T-helper 1 cell treated with Interleukin-12 subunit alpha and Interleukin-12 subunit beta and Interleukin-4 antibody, amounts not matched to agents 30 ng/mL and 1 ng/mL, for 36 hours (primary cell): ENCODE results near the gene FOXN1. TPM values are rescaled to one million over a fixed set of nuclear protein-coding genes. Genes with fewer than 3 reads are reported as not detected.

Experiments used
- intact Hi-C: fragments of 100-400 bp; cut with micrococcal nuclease; formaldehyde crosslinking; loops from one replicate; pipeline ENCODE4 v1.15.1; 2024
- total RNA-seq: library from RNA; stranded (reverse); gene quantifications from 2 replicates; pipeline ENCODE4 v1.2.3, GENCODE V29; 2022

The FOXN1 gene
- total RNA-seq, 1 donor from 2014 or later: not detected

GRCh38 chr17:28544402-28545140, 38.4 kb downstream of the FOXN1 start:
- intact Hi-C loops: loop anchor here (5.0 kb wide), 2 partner anchors 68 to 172 kb away; partner anchors contain the start of genes RSKR, SARM1 and VTN

- intact Hi-C loops: loop anchor here (5.0 kb wide), 2 partner anchors 67 to 173 kb away; partner anchors contain the start of genes RSKR, SARM1 and VTN
These were observed 39.0 kb downstream of the FOXN1 start for GRCh38 chr17:28545141-28545503.

GRCh38 chr17:28545787-28546415, 39.8 kb downstream of the FOXN1 start:
- intact Hi-C loops: loop anchor here (5.0 kb wide), 2 partner anchors 66 to 174 kb away; partner anchors contain the start of genes RSKR, SARM1 and VTN

- intact Hi-C loops: loop anchor here (5.0 kb wide), 2 partner anchors 65 to 175 kb away; partner anchors contain the start of genes RSKR, SARM1 and VTN
These were observed 41.0 kb downstream of the FOXN1 start for GRCh38 chr17:28547096-28547622.

GRCh38 chr17:28547623-28548416, 41.7 kb downstream of the FOXN1 start:
- intact Hi-C loops: loop anchor here (1.0 to 5.0 kb wide), 4 partner anchors 53 to 176 kb away; partner anchors contain the start of genes RSKR, SARM1 and VTN

- intact Hi-C loops: loop anchor here (1.0 to 5.0 kb wide), 7 partner anchors 8 to 191 kb away; partner anchors contain the start of genes POLDIP2, RSKR, SARM1 and SPAG5
These were observed 42.4 kb downstream of the FOXN1 start for GRCh38 chr17:28548417-28549130.

GRCh38 chr17:28549236-28550132, 43.3 kb downstream of the FOXN1 start:
- intact Hi-C loops: loop anchor here (1.0 to 5.0 kb wide), 9 partner anchors 9 to 1568 kb away; partner anchors contain the start of genes NSRP1, POLDIP2, PROCA1 and RSKR

GRCh38 chr17:28550858-28551257, 44.7 kb downstream of the FOXN1 start:
- intact Hi-C loops: loop anchor here (2.0 to 5.0 kb wide), 3 partner anchors 160 to 1566 kb away; partner anchors contain the start of genes NSRP1, PROCA1 and TMEM97

- intact Hi-C loops: loop anchor here (1.0 to 5.0 kb wide), 6 partner anchors 20 to 1566 kb away; partner anchors contain the start of genes ALDOC, NSRP1, PIGS and PROCA1
These were observed 45.5 kb downstream of the FOXN1 start for GRCh38 chr17:28551421-28552175.

GRCh38 chr17:28552176-28552999, 46.2 kb downstream of the FOXN1 start, which contains the start of gene UNC119:
TSS of gene UNC119 (minus strand) at chr17:28552624. CDS start at chr17:28552557, 67 bp downstream.
- intact Hi-C loops: loop anchor here (1.0 to 5.0 kb wide), 5 partner anchors 19 to 1565 kb away; partner anchors contain the start of genes ALDOC, NSRP1, PIGS and TMEM97

GRCh38 chr17:28553000-28553505, 46.9 kb downstream of the FOXN1 start:
- intact Hi-C loops: loop anchor here (1.0 to 5.0 kb wide), 5 partner anchors 18 to 1564 kb away; partner anchors contain the start of genes ALDOC, NSRP1, PIGS and TMEM97

GRCh38 chr17:28554565-28554964, 48.4 kb downstream of the FOXN1 start:
- intact Hi-C loops: loop anchor here (5.0 kb wide), 2 partner anchors 237 to 1563 kb away; partner anchors contain the start of genes NSRP1 and TMEM97

GRCh38 chr17:28555022-28555421, 48.9 kb downstream of the FOXN1 start:
- intact Hi-C loops: no loop called here

- intact Hi-C loops: no loop called here
These were observed 57.3 kb downstream of the FOXN1 start for GRCh38 chr17:28563475-28563874.

GRCh38 chr17:28567604-28568003, 61.5 kb downstream of the FOXN1 start:
- intact Hi-C loops: no loop called here

- intact Hi-C loops: no loop called here
These were observed 63.3 kb downstream of the FOXN1 start for GRCh38 chr17:28569446-28569845.
